NCI-H446 treated with DMSO at 0.1 percent for 48 hours (cell line): ENCODE measurements around the gene HIRA.
"Not testable (repeated sequence)": the region's sequence is repeated elsewhere in the genome, so short reads cannot be mapped to it uniquely, and the experiment has no call there.

Experiments used
- DNase-seq: peaks from one replicate; lab custom pipeline; 2025; lab: John Stamatoyannopoulos, UW

The HIRA gene

DNA sequence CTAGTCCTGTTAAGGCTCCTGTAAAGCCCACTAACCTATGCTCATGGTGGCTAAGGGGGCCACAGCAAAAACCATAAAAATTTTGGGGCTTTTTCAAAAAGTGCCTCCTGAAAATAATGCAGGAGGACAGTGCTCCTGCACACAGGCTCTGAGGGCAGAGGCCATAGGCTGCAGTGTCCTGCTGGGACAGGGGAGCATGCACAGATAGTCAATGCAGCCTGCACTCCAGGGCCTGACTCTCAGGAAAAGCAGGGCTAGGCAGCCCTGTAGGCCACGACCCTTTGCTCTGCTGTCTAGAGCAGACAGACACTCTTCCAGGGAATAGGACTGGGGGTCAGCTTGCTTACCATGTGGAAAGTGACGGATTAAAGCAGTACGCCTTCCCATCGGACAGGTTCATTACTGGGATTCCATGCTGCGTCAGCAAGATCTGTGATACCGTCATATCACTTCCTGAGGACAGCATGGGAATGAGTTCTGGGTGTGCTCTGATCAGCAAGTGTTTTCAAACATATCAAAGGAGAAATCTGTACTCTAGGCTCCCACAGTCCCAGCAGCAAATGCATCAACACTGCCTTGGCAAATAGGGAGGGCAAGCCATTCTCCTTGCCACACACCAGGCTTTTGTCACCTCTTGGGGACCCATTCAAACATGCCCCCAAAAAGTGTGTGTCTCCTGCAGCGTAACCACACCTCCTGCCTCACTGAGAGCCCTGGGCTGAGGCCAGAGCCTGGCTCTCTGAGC, 75.9 kb downstream of the HIRA start:
- DNase-seq = no peak

- no peak for DNase-seq
Observed at GRCh38 chr22:19354201-19354600, 77.3 kb downstream of the HIRA start.

DNA sequence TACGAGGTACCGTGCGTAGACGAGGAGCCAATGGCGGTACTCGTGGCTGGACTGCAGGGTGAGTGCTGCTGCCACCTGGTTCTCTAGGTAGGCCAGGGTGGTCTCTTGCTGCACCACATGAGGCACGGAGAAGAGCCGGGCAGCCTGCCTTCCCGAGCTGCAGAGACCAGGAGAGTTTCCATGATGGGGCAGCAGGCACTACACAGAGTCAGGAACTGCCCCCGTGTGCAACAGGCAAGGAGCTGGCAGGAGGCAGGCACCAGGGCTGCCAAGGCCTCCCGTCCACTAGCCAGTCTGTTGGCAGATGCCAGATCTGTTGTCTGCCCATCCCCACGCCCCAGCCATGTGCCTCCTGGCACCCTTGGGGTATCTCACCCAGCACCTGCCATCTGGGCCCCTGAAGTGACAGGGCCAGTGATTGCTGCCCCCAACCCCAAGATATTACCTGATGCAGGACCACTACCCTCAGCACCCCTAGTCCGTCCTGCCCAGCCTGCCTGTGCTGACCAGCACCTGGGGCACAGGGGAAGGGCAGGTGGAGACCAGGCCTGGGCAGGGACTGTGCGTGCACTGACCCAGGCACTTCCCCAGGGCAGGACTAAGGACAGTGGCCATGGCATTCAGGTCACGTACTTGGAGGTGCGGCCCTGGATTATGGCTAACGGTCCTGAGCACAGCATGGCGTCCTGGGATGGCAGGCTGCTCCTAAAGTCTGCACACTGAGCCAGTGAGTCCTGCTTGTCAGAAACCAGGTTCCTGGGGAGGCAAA, 78.0 kb downstream of the HIRA start:
- DNase-seq = no peak

- no peak for DNase-seq
Observed at GRCh38 chr22:19352766-19353165, 78.8 kb downstream of the HIRA start.

DNA sequence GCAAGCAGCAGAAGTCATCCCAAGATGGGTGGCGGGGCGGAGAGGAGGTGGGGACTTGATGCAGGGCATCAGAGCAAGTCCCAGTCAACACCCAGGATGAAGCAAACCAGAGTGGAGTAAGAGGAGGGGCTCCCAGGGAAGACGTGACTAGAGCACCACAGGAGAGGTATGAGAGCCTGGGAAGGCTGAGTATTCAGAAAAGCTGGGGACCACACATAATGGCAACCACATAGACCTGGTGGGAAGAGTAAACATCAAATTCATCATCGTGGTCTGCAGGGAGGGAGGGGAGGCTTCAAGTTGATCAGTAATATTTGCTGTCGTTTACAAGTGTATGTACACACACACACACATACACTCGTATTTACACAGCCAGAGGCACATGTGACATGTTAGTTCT, 79.3 kb downstream of the HIRA start:
- DNase-seq = no peak

DNA sequence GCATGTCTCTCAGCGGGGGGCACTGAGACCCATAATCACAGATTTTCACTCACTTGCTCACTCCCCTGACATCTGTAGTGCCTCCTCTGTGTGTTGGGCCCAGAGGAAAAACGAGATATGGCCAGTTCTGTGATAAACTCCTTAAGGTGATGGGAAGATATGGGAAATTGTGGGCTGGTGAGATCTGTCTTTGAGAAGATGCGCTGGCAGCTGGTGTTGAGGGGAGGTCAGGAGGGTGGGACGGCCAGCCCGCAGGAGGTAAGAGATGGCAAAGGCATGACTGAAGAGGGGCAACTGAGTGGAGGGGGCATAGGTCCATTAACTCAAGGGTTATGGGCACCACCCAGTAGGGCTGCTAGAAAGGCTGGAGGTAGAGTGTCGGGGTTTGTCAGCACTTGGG, 79.9 kb downstream of the HIRA start:
- DNase-seq = no peak

GRCh38 chr22:19350947-19351346, 80.6 kb downstream of the HIRA start:
- no peak for DNase-seq

- no peak for DNase-seq
Observed at GRCh38 chr22:19350476-19350859, 81.1 kb downstream of the HIRA start.

DNA sequence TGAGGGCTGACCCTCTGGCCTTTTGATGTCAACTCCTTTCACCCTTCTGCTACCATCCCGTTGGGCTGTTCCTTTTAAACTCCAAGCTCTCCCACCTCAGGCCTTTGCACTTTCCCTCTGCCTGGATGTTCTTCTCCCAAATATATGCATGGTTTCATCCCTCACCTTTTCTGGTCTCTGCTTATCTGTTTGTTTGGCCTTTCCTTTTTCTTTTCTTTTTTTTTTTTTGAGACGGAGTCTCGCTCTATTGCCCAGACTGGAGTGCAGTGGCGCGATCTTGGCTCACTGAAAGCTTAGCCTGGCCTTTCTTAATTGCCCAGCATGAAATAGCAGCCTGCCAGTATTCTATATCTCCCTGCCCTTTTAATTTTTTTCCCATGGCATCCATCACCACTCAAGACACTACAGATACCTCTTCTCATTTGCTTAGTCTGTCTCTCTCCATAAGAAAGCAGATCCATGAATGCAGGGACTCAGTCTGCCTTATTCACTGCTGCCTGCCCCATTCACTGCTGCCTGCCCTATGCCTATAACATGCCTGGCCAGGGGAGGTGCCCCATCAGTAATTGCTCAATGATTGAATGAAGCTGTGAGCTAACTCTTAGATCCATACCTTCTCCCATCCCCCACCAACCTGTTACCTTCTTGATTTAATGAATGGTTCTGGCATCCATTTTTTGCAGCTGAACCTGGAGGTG, 81.6 kb downstream of the HIRA start:
- DNase-seq = no peak

- DNase-seq = no peak
Observed at GRCh38 chr22:19346677-19347265, 84.8 kb downstream of the HIRA start.

- no peak for DNase-seq
Observed at GRCh38 chr22:19344420-19344819, 87.1 kb downstream of the HIRA start.

DNA sequence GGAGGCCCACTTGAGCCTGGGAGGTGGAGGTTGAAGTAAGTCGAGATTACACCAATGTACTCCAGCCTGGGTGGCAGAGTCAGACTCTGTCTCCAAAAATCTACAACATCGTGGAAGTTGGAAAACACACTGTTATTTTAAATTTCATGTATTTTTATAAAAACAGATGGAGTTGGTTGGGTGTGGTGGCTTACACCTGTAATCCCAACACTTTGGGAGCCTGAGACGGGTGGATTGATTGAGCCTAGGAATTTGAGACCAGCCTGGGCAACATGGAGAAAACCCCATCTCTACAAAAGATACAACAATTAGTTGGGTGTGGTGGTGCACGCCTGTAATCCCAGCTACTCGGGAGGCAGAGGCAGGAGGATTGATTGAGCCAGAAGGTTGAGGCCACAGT, 88.1 kb downstream of the HIRA start:
- DNase-seq = no peak

DNA sequence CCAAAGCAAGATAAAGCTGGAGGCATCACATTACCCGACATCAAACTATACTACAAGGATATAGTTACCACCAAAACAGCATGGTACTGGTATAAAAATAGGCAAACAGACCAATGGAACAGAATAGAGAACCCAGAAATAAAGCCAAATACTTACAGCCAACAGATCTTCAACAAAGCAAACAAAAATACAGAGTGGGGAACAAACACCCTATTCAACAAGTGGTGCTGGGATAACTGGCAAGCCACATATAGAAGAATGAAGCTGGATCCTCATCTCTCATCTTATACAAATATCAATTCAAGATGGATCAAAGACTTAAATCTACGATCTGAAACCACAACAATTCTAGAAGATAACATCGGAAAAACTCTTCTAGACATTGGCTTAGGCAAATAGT, 90.0 kb downstream of the HIRA start:
- no peak for DNase-seq

DNA sequence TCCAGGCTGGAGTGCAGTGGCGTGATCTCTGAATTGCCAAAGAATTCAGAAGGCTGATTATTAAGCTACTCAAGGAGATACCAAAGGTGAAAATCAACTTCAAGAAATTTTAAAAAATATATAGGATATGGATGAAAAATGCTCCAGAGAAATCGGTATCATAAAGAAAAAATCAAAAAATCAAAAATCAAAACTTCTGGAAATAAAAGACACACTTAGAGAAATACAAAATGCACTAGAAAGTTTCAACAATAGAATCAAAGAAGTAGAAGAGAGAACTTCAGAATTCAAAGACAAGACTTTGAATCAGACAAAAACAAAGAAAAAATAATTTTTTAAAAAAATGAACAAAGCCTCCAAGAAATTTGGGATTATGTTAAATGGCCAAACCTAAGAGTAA, 94.4 kb downstream of the HIRA start:
- no peak for DNase-seq

DNA sequence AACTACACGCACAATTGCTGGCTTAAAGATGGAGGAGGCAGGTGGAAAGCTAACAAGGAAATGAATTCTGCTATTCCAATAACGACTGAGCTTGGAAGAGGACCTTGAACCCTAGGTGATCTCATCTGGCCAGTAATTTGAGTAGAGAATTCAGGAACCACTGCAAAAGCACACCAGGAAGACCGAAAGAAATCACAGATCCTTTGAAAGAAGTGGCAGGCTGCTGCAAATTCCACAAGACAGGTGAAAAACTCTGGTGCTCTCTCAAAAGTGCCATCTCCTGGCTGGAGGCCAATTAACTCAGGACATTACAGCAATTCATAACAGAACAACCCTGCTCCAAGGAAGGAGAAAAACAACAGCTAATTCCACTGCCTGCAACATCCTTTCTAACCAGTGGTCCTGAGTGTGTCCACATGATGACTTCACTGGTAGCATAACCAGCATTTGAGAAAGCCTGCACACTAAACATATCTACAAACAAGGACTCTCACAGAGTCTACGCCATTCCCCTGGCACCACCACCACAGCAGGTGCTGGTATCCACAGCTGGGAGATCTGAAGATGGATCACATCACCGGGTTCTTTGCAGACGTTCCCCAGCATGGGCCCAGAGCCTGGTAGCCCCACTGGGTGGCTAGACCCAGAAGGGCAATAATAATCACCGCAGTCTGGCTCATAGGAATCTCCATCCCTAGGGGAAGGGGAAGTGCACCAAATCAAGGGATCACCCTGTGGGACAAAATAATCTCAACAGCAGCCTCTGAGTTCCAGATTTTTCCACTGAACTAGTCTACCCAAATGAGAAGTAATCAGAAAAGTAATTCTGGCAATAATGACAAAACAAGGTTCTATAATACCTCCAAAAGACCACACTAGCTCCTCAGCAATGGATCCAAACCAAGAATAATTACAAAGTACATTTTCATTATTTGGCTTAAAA, 95.1 kb downstream of the HIRA start:
- no peak for DNase-seq

- no peak for DNase-seq
Observed at GRCh38 chr22:19331975-19332374, 99.6 kb downstream of the HIRA start.

DNA sequence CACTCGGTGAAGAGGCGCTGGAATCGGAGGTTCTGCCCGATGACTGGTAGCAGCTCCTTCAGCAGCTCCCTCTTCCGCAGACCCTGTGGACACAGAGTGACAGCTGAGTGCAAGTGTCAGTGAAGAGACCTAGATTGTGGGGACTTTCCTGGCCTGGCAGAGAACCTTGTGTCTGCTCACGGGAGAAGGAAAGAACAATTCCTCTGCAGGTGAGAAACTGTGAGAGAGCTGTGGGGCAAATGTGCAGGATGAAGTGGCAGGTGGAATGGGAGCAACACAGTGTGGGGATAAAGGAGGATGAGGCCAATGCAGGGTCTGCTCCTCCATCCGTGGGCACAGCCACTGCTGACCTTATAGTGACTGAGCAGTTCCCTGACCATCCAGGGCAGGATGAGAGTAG, 100.1 kb downstream of the HIRA start:
- no peak for DNase-seq

DNA sequence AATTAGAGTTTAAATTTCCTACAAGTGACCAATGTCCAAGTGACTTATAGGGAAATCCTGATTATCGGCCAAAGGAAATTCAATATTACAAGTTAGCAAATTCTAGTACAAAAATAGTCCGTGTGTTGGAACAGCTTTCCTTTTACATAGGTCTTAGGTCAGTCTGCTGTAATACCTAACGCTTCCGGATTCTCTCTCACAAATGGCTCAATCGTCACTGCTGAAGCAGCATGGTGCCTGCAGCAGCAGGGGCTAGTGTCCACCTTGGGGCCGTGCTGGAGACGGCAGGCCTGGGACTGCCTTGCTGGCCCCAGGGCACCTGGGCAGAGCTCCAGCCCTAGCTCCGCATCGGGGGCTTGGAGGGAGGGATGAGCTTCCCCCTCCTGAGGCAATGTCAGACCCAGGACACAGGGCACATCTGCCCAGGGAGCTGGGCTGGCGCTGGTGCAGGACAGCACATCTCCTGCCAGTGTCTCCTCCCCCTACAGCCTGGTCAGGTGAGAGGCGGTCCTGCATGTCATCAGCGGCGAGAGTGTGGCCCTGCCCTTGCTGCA, 100.6 kb downstream of the HIRA start:
- DNase-seq = no peak

DNA sequence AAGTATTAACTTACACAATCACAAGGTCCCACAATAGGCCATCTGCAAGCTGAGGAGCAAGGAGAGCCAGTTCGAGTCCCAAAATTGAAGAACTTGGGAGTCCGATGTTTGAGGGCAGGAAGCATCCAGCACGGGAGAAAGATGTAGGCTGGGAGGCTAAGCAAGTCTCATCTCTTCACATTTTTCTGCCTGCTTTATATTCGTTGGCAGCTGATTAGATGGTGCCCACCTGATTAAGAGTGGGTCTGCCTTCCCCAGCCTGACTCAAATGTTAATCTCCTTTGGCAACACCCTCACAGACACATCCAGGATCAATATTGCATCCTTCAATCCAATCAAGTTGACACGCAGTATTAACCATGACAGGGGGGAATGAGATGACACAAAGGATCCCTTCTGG, 101.3 kb downstream of the HIRA start:
- DNase-seq = not testable (repeated sequence)

GRCh38 chr22:19329454-19329853, 102.1 kb downstream of the HIRA start:
- DNase-seq = no peak

DNA sequence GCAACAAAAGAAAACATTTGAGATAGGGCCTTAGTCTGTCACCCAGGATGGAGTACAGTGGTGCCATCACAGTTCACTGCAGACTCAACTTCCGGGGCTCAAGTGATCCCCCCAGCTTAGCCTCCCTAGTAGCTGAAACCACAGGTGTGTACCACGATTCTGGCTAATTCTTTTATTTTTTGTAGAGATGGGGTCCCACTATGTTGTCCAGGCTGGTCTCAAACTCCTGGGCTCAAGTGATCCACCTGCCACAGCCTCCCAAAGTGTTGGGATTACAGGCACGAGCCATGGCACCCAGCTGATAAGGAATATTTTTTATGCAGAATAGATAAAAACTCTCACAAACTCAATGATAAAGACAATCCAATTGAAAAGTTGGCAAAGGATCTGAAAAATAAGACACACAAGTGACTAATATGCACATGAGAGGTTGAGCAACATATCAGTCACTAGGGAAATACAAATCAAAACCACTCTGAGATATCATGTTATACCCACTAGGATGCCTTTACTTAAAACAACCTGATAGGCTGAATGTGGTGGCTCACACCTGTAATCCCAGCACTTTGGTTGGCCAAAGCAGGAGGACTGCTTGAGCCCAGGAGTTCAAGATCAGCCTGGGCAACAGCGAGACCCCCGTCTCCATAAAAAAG, 106.1 kb downstream of the HIRA start:
- no peak for DNase-seq
